Ascending aorta (tissue), 2 donors: ENCODE measurements around the gene RBM20. TPM values are rescaled to one million over a fixed set of nuclear protein-coding genes. Genes with fewer than 3 reads are reported as not detected.

Experiments
- DNase-seq, 2 donors: peaks; one replicate each; pipeline ENCODE4 v3.0.0-alpha.2; 2019; ENCODE audit warnings: low spot score in 2 of 2
- H3K27ac ChIP-seq, 2 donors: fragments of 200-600 bp; sonication (generic); one replicate each; pipeline ENCODE4 v1.5.1; 2016 to 2017; ENCODE audit warnings: mild to moderate bottlenecking in 1 of 2
- H3K27me3 ChIP-seq: fragments of 200-600 bp; sonication (generic); one replicate; pipeline ENCODE4 v1.5.1; 2017
- H3K36me3 ChIP-seq, 2 donors: fragments of 200-600 bp; sonication (generic); one replicate each; pipeline ENCODE4 v1.5.1; 2016
- H3K4me1 ChIP-seq, 2 donors: fragments of 200-600 bp; sonication (generic); one replicate each; pipeline ENCODE4 v1.5.1; 2016 to 2017; ENCODE audit warnings: mild to moderate bottlenecking in 1 of 2
- H3K4me3 ChIP-seq, 2 donors: fragments of 200-600 bp; sonication (generic); one replicate each; pipeline ENCODE4 v1.5.1; 2016 to 2017; ENCODE audit warnings: mild to moderate bottlenecking in 1 of 2
- H3K9me3 ChIP-seq, 2 donors: fragments of 200-600 bp; sonication (generic); one replicate each; pipeline ENCODE4 v1.5.1; 2016
- intact Hi-C: fragments of 100-400 bp; cut with DNase I; formaldehyde crosslinking; loops from one replicate; pipeline ENCODE4 v1.15.1; 2023
- total RNA-seq: library from RNA; depleted of rRNA; stranded (reverse); fragments of >200 nt; gene quantifications from one replicate; pipeline ENCODE4 v1.1.0, GENCODE V29; 2016
- TF ChIP-seq, protein P1 (sequence below), 3 experiments: fragments of 200-600 bp in 2 of 3; fragments of 450-650 bp in 1 of 3; sonication (generic) in 2 of 3; IDR thresholded peaks; one replicate each; pipeline ENCODE4 v1.5.1; 2016 to 2019; ENCODE audit warnings: antibody characterized with exemption in 3 of 3, mild to moderate bottlenecking in 1 of 3, moderate library complexity in 1 of 3

The RBM20 gene
- total RNA-seq, 1 donor from 2014 or later: 4.8 TPM

- TF ChIP-seq, protein P1, sequence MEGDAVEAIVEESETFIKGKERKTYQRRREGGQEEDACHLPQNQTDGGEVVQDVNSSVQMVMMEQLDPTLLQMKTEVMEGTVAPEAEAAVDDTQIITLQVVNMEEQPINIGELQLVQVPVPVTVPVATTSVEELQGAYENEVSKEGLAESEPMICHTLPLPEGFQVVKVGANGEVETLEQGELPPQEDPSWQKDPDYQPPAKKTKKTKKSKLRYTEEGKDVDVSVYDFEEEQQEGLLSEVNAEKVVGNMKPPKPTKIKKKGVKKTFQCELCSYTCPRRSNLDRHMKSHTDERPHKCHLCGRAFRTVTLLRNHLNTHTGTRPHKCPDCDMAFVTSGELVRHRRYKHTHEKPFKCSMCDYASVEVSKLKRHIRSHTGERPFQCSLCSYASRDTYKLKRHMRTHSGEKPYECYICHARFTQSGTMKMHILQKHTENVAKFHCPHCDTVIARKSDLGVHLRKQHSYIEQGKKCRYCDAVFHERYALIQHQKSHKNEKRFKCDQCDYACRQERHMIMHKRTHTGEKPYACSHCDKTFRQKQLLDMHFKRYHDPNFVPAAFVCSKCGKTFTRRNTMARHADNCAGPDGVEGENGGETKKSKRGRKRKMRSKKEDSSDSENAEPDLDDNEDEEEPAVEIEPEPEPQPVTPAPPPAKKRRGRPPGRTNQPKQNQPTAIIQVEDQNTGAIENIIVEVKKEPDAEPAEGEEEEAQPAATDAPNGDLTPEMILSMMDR (IDR thresholded peaks at IDR 0.05): no peak
- DNase-seq: no peak
- Histone ChIP-seq H3K27ac (peak overlapping the region; percentile 68 to 79), H3K27me3 (no peaks in the 10 kb centered on the region), H3K4me3 (peak overlapping the region in 1 of 2 donors; percentile 17), H3K36me3 (no peaks in the 10 kb centered on the region), H3K9me3 (no peaks in the 10 kb centered on the region), H3K4me1 (peaks cover 3 to 7% of the 10 kb centered on the region in 2 donors)
- intact Hi-C loops: no loop called here
Observed at GRCh38 chr10:110759523-110759922, 115.4 kb downstream of the RBM20 start.

DNA sequence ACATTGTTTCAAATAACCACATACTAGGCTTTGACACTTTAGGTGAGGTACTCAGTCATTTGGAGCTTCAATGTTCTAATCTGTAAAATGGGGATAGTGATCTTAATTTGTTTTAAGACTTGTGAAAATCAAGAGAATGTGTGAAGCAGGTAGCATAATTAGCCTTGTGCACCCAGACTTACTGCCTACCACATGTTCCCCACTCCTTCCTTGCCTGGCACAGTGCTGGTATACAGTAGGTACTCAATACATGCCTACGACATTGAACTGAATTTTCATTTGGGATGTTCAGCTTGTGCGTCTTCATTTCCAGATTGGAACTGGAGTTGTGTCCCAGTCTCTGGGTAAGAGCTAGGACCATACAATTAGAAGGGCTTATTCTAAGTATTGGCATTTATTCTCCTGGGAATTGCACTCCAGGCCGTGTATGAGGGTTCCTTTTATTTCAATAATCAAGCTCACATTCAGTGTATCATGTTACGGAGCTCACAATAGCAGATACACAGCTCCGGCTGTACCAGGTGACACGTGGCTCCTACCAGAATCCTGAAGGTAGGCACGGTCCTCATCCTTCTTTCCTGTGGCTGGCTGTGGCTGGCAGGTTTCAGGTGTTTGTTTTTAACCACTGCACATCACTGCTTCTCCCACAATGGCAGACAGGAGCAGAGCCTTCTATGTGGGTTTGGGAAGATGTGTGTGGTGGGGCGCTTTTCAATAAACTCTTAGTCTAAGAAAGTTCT is 118.1 kb downstream of the RBM20 start:
- H3K4me3 ChIP-seq: no peak overlapping the region
- intact Hi-C loops: no loop called here
- H3K36me3 ChIP-seq: no peaks in the 10 kb centered on the region
- H3K9me3 ChIP-seq: no peaks in the 10 kb centered on the region
- no peak for DNase-seq
- H3K27me3 ChIP-seq: no peaks in the 10 kb centered on the region
- TF ChIP-seq, protein P1 (IDR thresholded peaks at IDR 0.05): no peak
- peaks cover 3% of the 10 kb centered on the region in 2 donors for H3K4me1 ChIP-seq
- H3K27ac ChIP-seq: peak overlapping the region; percentile 67 to 81

DNA sequence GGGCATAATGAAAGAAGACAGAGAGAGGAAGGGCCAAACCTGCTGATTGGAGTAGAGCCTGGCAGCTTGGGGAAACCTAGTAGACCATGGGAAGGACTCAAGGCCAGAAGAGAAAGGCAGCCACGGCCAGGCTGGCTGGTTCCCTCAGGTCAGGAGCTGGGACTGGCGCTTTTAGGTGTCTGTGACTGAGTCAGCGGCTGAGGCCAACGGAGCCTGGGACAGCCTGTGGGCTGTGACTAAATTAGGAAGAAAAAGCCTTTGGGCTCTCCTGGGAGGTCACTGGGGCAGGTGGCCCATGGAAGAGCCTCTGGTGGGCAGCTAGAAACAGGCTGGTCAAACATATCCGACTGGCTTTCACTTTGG is 118.7 kb downstream of the RBM20 start:
- intact Hi-C loops: no loop called here
- Histone ChIP-seq H3K27ac (peak overlapping the region; percentile 67 to 81), H3K4me1 (peaks cover 3% of the 10 kb centered on the region in 2 donors), H3K36me3 (no peaks in the 10 kb centered on the region), H3K9me3 (no peaks in the 10 kb centered on the region), H3K27me3 (no peaks in the 10 kb centered on the region), H3K4me3 (peak overlapping the region in 1 of 2 donors; percentile 25)
- peak in 1 of 2 donors; percentile 79 for DNase-seq
- TF ChIP-seq, protein P1 (IDR thresholded peaks at IDR 0.05): no peak

DNA sequence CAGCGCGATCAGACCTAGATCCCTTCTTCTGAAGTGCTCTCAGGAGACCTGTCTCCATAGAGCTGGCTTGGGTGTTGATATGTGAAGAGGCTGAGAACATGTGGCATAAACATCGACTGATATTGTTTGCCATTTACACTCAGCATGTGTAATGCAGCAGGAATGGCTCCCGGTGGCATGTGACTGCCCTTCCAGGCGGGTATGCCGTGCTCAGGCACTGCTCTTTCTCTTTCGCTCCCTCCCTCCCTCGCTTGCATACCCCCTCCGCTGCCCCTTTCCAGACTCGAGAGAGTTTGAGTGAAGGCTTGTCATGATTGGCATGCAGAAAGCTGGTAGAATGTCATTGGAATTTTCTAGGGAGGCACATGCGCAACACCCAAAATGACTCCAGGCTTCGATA is 120.2 kb downstream of the RBM20 start:
- Histone ChIP-seq H3K9me3 (no peaks in the 10 kb centered on the region), H3K36me3 (no peaks in the 10 kb centered on the region), H3K4me1 (peaks cover 0 to 3% of the 10 kb centered on the region in 2 donors), H3K4me3 (peak overlapping the region in 1 of 2 donors; percentile 28), H3K27me3 (no peaks in the 10 kb centered on the region), H3K27ac (peak overlapping the region in 1 of 2 donors; percentile 81)
- TF ChIP-seq, protein P1 (IDR thresholded peaks at IDR 0.05): no peak
- intact Hi-C loops: no loop called here
- no peak for DNase-seq

- TF ChIP-seq, protein P1 (IDR thresholded peaks at IDR 0.05): no peak
- Histone ChIP-seq H3K27me3 (no peaks in the 10 kb centered on the region), H3K9me3 (no peaks in the 10 kb centered on the region), H3K36me3 (no peaks in the 10 kb centered on the region), H3K4me3 (peak overlapping the region in 1 of 2 donors; percentile 28), H3K27ac (no peak overlapping the region), H3K4me1 (peaks cover 0 to 3% of the 10 kb centered on the region in 2 donors)
- no peak for DNase-seq
- intact Hi-C loops: no loop called here
Observed at GRCh38 chr10:110764793-110765512, 120.8 kb downstream of the RBM20 start.
